NT2/D1 (cell line): ENCODE results near the gene PHLDA2.

Experiments
- SUZ12 ChIP-seq: IDR thresholded peaks from 2 replicates; pipeline ENCODE4 v1.6.1; 2011; ENCODE audit not compliant: insufficient read length, insufficient read depth; ENCODE audit errors: extremely low read depth
- YY1 ChIP-seq: IDR thresholded peaks from 2 replicates; pipeline ENCODE4 v1.6.1; 2011; ENCODE audit not compliant: insufficient read length, insufficient read depth
- ZNF274 ChIP-seq: IDR thresholded peaks from 2 replicates; pipeline ENCODE4 v1.6.1; 2011; ENCODE audit warnings: mild to moderate bottlenecking, low read depth, low read length

- TF ChIP-seq YY1 (no peak), ZNF274 (no peak), SUZ12 (no peak)
Measured at GRCh38 chr11:2892215-2892966, 36.8 kb downstream of the PHLDA2 start.
